Activated naive CD8-positive, alpha-beta T cell (primary cell): ENCODE data around the gene WARS2.

Experiments used
- H3K27ac Mint-ChIP-seq: one replicate; pipeline ENCODE4 v1.8.0; 2021; ENCODE audit warnings: mixed read lengths
- H3K27me3 Mint-ChIP-seq: one replicate; pipeline ENCODE4 v1.8.0; 2021; ENCODE audit warnings: mixed read lengths
- H3K36me3 Mint-ChIP-seq: one replicate; pipeline ENCODE4 v1.8.0; 2021; ENCODE audit warnings: mixed read lengths
- H3K4me1 Mint-ChIP-seq: one replicate; pipeline ENCODE4 v1.8.0; 2021; ENCODE audit warnings: low read depth, mixed read lengths
- H3K4me3 Mint-ChIP-seq: one replicate; pipeline ENCODE4 v1.8.0; 2021; ENCODE audit warnings: mild to moderate bottlenecking, mixed read lengths
- H3K9me3 Mint-ChIP-seq: one replicate; pipeline ENCODE4 v1.8.0; 2021; ENCODE audit warnings: low read depth, mixed read lengths

WARS2 gene

DNA sequence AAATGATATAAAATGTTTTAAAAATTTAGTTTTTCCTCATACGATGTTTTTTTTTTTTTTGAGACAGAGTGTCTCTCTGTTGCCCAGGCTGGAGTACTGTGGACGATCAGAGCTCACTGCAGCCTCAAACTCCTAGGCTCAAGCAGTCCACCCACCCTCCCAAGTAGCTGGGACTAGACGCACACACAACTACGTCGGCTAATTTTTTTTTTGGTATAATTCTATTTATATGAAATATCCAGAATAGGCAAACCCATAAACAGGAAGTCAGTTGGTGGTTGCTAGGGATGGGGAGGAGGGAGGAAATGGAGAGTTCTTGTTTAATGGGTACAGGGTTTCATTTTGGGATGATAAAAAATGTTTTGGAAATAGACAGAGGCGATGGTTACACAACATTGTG lies 56.5 kb downstream of the WARS2 start:
- H3K4me3 Mint-ChIP-seq = no peak overlapping the region
- peaks cover 21% of the 10 kb centered on the region for H3K9me3 Mint-ChIP-seq
- no peaks in the 10 kb centered on the region for H3K27me3 Mint-ChIP-seq
- peaks cover 5% of the 10 kb centered on the region for H3K4me1 Mint-ChIP-seq
- H3K27ac Mint-ChIP-seq = no peak overlapping the region
- H3K36me3 Mint-ChIP-seq = peaks cover 23% of the 10 kb centered on the region

DNA sequence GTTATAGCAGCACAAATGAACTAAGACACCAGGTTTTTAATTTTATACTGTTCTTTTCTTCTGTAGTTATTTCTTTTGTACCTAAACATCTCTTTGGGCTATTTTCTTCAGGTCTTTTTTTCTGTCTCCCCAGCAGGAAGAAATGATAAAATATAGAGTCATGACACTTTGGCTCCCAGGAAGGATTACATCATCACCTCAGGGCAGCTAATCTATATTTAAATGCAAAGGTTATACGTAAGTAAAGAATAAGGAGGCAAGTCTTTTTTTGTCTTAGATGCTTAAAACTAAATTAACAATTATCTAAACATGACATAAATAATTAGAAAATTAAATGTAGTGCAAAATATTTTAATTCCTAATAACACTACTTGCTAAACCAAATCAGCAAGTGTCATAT lies 57.0 kb downstream of the WARS2 start:
- Mint-ChIP-seq H3K4me3 (no peak overlapping the region), H3K27me3 (no peaks in the 10 kb centered on the region), H3K4me1 (peaks cover 5% of the 10 kb centered on the region), H3K9me3 (peaks cover 23% of the 10 kb centered on the region), H3K27ac (no peak overlapping the region), H3K36me3 (peaks cover 26% of the 10 kb centered on the region)

DNA sequence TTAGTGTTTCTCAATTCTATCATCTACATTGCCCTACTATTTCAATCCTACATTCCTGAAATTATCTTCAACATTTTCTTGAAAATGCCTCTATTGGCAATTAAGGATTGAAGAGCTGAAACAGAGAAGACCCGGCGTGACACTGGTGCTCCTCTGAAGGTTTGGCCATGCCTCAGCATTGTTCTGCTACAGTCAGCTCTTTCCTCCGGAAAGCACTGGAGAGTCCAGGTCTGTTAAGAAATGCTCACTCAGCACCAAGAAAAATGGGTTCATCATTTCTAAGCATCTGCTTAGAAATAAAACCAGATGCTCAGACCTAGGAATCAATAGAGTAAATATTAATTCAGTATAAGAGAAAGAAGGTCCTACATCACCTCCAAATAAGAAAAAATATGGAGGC lies 58.8 kb downstream of the WARS2 start:
- H3K9me3 Mint-ChIP-seq = peaks cover 23% of the 10 kb centered on the region
- peaks cover 26% of the 10 kb centered on the region for H3K36me3 Mint-ChIP-seq
- no peak overlapping the region for H3K27ac Mint-ChIP-seq
- H3K4me1 Mint-ChIP-seq = peaks cover 5% of the 10 kb centered on the region
- H3K27me3 Mint-ChIP-seq = no peaks in the 10 kb centered on the region
- H3K4me3 Mint-ChIP-seq = no peak overlapping the region

DNA sequence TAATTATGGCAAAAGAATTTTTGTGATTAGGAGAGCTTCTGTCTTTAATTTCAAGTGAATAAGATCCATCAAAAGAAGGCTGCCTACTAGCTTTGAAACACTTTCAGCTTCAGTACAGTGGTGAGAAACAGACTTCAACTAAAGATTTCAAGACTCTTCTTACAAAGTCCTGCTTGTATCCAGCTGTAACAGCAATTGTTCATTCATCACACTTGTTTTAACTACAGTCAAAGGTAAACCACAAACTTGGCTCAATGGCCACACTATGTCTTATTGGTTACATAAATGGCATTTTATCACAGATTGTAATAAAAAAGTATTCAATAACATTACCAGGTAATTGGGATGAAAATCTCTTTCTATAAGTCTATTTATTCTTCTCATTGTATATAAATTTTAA lies 59.2 kb downstream of the WARS2 start:
- H3K36me3 Mint-ChIP-seq = peaks cover 30% of the 10 kb centered on the region
- H3K4me1 Mint-ChIP-seq = peaks cover 5% of the 10 kb centered on the region
- H3K27ac Mint-ChIP-seq = no peak overlapping the region
- peaks cover 23% of the 10 kb centered on the region for H3K9me3 Mint-ChIP-seq
- H3K27me3 Mint-ChIP-seq = no peaks in the 10 kb centered on the region
- no peak overlapping the region for H3K4me3 Mint-ChIP-seq

DNA sequence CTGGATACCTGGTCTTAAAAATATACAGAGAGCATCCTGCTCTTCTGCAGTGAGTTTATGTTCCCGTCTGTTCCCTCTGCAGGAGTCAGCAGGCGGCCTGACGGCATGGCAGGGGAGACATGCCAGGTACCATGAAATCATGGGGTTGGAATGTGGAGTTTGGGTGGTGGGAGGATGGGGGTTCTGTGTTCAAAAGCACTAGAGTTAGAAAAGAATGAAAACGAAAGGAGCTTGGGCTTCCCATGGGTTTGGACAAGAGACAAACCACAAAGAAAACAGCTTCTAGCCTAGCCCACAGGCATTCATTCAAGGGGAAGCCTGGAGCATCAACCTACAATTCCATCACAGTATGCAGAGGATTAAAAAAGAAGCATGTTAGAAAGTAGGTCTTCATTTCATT lies 59.9 kb downstream of the WARS2 start:
- H3K4me3 Mint-ChIP-seq = no peak overlapping the region
- H3K9me3 Mint-ChIP-seq = peaks cover 18% of the 10 kb centered on the region
- H3K4me1 Mint-ChIP-seq = peaks cover 5% of the 10 kb centered on the region
- no peaks in the 10 kb centered on the region for H3K27me3 Mint-ChIP-seq
- no peak overlapping the region for H3K27ac Mint-ChIP-seq
- H3K36me3 Mint-ChIP-seq = peaks cover 34% of the 10 kb centered on the region

DNA sequence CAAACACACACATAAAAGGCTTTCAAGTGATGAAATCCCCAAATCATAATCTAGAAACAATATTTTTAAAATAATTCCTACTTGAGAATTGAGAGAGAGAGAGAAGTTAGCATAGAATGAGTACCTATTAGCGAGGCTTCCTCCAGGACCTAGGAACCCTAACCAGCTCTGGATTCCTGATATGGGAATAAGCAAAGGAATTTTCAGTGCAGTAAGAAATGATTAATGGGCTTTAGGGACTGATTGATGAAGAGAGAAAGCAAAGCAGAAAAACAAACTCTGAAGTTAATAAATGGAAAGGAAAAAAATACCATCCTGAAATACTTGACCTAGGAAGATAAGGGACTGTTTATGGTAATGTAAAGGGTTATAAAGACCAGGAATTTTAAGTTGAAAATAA lies 60.6 kb downstream of the WARS2 start:
- no peak overlapping the region for H3K27ac Mint-ChIP-seq
- peaks cover 12% of the 10 kb centered on the region for H3K9me3 Mint-ChIP-seq
- peaks cover 29% of the 10 kb centered on the region for H3K36me3 Mint-ChIP-seq
- H3K4me1 Mint-ChIP-seq = peaks cover 2% of the 10 kb centered on the region
- H3K27me3 Mint-ChIP-seq = no peaks in the 10 kb centered on the region
- H3K4me3 Mint-ChIP-seq = no peak overlapping the region

DNA sequence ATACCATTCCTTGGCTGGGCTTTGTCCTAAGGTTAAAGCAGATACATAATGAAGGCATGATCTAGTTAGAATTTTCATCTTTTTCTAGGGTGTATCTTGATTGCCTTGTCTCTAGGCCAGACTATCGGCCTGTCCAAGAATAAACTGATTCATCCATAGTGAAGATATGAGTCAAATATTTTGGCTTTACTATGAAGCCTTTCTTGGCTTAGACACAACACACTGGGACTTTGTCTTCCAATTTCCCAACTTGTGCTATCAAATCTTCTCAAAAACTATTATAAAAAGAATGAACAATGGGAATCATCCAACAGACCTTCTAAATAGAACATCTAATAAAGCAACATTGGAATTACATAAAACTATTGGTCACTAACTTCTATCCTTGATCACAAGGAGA lies 64.8 kb downstream of the WARS2 start:
- peaks cover 49% of the 10 kb centered on the region for H3K36me3 Mint-ChIP-seq
- H3K4me1 Mint-ChIP-seq = no peaks in the 10 kb centered on the region
- H3K4me3 Mint-ChIP-seq = no peak overlapping the region
- no peak overlapping the region for H3K27ac Mint-ChIP-seq
- no peaks in the 10 kb centered on the region for H3K27me3 Mint-ChIP-seq
- H3K9me3 Mint-ChIP-seq = peaks cover 20% of the 10 kb centered on the region

DNA sequence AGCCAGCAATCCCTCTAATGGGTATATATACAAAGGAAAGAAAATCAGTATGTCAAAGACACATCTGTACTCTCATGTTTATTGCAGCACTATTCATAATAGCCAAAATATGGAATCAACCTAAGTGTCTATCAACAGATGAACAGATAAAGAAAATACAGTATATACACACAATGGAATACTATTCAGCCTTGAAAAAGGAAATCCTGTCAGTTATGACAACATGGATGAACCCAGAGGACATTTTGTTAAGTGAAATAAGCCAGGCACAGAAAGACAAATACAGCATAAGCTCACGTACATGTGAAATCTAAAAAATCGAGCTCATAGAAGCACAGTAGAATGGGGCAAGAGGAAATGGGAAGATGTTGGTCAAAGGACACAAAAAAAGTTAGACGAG lies 69.1 kb downstream of the WARS2 start:
- Mint-ChIP-seq H3K27ac (no peak overlapping the region), H3K4me1 (no peaks in the 10 kb centered on the region), H3K27me3 (no peaks in the 10 kb centered on the region), H3K9me3 (peaks cover 14% of the 10 kb centered on the region), H3K36me3 (peaks cover 38% of the 10 kb centered on the region), H3K4me3 (no peak overlapping the region)

DNA sequence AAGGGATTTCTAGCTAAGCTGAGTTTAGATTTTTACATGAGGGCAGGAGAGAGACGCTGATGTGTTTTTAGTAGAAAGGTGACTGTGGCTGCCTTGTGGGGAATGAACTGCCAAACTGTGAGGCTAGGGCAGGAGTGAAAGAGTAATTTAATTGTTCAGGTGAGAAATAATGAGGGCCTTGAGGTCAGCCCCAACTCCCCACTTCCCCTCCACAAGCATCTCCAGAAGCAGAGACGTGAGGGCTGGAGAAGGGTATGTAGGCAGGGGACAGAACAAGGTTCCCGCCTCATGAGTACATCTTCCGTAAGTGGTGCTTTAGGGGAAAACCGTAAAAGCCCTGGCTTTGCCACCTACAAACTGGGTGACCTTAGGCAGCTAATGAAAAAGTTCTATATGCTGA lies 70.8 kb downstream of the WARS2 start:
- no peaks in the 10 kb centered on the region for H3K4me1 Mint-ChIP-seq
- no peak overlapping the region for H3K27ac Mint-ChIP-seq
- peaks cover 30% of the 10 kb centered on the region for H3K36me3 Mint-ChIP-seq
- peaks cover 14% of the 10 kb centered on the region for H3K9me3 Mint-ChIP-seq
- H3K27me3 Mint-ChIP-seq = no peaks in the 10 kb centered on the region
- no peak overlapping the region for H3K4me3 Mint-ChIP-seq

DNA sequence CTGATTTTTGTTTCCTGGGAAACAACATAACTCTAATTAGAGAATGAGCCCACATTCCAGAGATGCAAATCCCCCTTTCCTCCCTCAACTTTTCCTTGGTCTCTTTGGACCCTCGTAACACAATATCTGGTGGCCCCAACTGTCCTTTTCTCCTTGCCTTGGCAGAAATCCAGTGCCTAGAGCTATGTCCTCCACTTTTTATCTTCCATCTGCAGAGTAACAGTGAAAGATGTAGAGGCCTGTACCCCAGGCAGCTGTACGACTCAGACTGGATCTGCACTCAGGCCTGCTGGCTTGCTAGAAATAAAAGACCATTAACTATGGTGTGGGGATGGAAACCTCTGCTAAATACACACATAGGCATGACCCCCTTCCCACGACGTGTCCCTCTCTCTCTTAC lies 72.0 kb downstream of the WARS2 start:
- peaks cover 24% of the 10 kb centered on the region for H3K36me3 Mint-ChIP-seq
- H3K4me1 Mint-ChIP-seq = no peaks in the 10 kb centered on the region
- H3K9me3 Mint-ChIP-seq = peaks cover 10% of the 10 kb centered on the region
- no peaks in the 10 kb centered on the region for H3K27me3 Mint-ChIP-seq
- no peak overlapping the region for H3K4me3 Mint-ChIP-seq
- no peak overlapping the region for H3K27ac Mint-ChIP-seq

DNA sequence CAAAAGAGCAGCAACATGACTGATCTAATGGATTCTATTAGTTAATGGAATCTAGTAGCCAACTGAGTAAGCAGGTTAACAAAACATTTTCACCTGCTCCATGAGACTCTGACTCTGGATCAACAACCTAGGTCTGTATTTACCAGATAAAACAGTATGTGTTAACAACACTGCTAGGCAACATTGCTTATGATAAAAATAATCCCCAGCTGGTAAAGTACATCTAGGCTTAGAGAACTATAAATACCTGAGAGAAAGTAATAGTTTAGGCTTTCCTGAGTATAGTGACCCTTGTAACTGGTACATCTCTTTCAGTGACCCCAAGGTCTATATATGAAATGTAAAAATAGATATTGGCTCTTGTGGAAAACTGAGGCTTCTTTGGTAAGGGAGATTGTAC lies 78.8 kb downstream of the WARS2 start:
- no peaks in the 10 kb centered on the region for H3K9me3 Mint-ChIP-seq
- peaks cover 20% of the 10 kb centered on the region for H3K36me3 Mint-ChIP-seq
- no peaks in the 10 kb centered on the region for H3K27me3 Mint-ChIP-seq
- no peaks in the 10 kb centered on the region for H3K4me1 Mint-ChIP-seq
- H3K4me3 Mint-ChIP-seq = no peak overlapping the region
- no peak overlapping the region for H3K27ac Mint-ChIP-seq

DNA sequence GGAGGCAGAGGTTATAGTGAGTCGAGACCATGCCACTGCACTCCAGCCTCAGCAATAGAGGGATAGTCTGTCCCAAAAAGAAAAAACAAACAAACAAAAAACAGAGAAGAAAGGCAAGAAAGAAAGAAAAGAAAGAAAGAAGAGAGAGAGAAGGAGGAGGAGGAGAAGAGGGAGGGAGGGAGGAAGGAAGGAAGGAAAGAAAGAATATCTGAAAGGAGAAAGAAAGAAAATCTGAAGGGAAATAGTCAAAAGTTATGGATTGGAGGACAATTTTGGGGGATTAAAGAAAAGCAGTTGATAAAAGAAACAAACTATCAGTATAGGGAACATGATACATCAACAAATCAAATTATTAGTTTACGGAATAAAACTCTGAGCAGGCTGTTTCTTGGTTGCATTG lies 84.9 kb downstream of the WARS2 start:
- Mint-ChIP-seq H3K9me3 (peaks cover 10% of the 10 kb centered on the region), H3K4me1 (no peaks in the 10 kb centered on the region), H3K27ac (no peak overlapping the region), H3K4me3 (no peak overlapping the region), H3K36me3 (peaks cover 24% of the 10 kb centered on the region), H3K27me3 (no peaks in the 10 kb centered on the region)

DNA sequence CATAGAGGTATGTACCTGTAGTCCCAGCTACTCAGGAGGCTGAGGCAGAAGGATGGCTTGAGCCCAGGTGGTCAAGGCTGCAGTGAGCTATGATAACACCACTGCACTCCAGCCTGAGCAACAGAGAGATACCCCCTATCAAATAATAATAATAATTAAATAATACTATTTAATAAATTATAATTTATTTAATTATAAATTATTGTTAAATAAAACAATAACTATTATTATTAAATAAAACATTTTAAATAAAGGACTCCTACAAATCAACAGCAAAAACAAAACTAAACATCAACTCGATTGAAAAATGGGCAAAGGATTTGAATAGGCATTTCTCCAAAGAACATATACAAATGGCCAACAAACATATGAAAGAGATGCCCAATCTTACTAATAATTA lies 86.5 kb downstream of the WARS2 start:
- no peaks in the 10 kb centered on the region for H3K27me3 Mint-ChIP-seq
- peaks cover 10% of the 10 kb centered on the region for H3K9me3 Mint-ChIP-seq
- peaks cover 26% of the 10 kb centered on the region for H3K36me3 Mint-ChIP-seq
- H3K4me1 Mint-ChIP-seq = no peaks in the 10 kb centered on the region
- H3K4me3 Mint-ChIP-seq = no peak overlapping the region
- no peak overlapping the region for H3K27ac Mint-ChIP-seq

DNA sequence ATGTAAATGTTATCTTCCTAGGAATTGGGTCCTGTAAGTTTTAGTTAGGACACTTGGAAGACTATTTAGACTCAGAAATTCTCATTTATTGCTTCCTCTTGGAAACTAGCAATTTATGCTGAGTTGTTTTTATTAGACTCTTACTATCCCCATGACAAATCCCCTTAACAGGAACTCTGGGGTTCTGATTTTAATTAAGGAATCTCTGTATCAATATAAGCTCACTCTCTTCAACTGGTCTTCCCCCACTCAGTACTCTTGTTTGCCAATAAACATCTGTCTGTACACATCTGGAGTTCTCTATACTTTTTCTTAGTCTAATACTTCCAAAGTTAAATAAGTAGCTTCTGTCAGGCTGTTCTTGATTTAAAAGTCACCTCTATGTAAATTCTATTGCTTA lies 88.2 kb downstream of the WARS2 start:
- Mint-ChIP-seq H3K4me1 (no peaks in the 10 kb centered on the region), H3K27me3 (no peaks in the 10 kb centered on the region), H3K36me3 (peaks cover 27% of the 10 kb centered on the region), H3K4me3 (no peak overlapping the region), H3K9me3 (peaks cover 10% of the 10 kb centered on the region), H3K27ac (no peak overlapping the region)

DNA sequence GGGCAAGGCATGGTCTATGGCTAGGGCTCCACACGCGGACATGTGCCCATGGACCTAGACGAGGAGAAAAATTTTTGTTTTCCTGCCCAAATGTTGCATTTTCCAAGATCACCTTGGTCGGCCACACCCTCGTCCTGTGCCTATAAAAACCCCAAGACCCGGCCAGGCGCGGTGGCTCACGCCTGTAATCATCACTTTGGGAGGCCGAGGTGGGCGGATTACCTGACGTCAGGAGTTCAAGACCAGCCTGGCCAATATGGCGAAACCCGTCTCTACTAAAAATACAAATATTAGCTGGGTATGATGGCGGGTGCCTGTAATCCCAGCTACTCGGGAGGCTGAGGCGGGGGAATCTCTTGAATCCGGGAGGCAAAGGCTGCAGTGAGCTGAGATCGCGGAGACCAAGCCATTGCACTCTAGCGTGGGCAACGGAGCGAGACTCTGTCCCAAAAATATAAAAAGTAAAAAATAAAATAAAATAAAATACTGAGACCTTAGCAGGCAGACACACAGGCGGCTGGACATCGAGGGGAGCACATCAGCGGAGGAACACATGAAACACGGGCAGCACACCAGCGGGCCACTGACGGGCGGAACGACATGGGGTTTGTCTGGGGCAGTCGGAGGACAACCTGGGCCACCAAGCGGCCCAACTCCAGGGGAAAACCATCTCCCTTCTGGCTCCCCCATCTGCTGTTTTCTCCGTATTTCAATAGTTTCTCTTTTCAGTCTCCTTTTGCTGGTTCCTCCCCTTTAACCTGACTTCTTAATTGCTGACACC lies 91.6 kb downstream of the WARS2 start:
- H3K27me3 Mint-ChIP-seq = no peaks in the 10 kb centered on the region
- H3K4me3 Mint-ChIP-seq = no peak overlapping the region
- peaks cover 34% of the 10 kb centered on the region for H3K36me3 Mint-ChIP-seq
- H3K27ac Mint-ChIP-seq = no peak overlapping the region
- no peaks in the 10 kb centered on the region for H3K4me1 Mint-ChIP-seq
- H3K9me3 Mint-ChIP-seq = no peaks in the 10 kb centered on the region

DNA sequence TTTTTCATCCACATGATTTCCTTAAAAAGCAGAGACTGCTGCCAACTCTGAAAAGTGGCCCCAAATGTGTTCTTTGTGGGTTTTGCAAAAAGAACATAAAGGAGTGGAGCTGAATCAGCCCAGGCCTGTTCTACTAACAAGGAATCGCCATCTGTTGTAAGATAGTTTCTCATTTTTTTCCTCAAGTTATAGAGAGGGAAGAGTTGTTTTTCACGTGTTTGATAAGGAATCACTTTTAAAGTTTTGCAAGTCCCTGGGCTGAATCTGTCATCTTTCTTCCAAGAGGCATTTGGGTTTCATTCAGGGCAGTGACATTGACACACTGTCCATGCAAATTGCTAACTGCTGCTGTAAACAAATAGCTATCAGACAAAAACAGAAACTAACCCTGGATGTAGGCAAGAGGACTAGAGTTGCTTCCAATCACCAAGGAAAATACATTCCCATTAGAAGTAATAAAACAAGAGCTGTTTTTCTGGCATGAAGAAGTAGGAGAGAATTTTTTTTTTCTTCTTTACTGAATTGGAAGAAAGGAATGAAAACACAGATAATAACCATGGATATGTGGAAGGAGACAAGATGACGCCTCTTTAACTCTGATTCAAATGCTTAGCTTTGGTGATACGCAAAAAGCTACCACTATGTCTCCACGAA lies 93.5 kb downstream of the WARS2 start:
- H3K27me3 Mint-ChIP-seq = no peaks in the 10 kb centered on the region

More for the DNA sequence above, 93.5 kb downstream of the WARS2 start:
- Mint-ChIP-seq H3K36me3 (peaks cover 41% of the 10 kb centered on the region), H3K9me3 (no peaks in the 10 kb centered on the region), H3K4me3 (no peak overlapping the region), H3K4me1 (no peaks in the 10 kb centered on the region), H3K27ac (no peak overlapping the region)
